ENCODE measurements around the gene ETV6.

ETV6 gene

GRCh38 chr12:11821386-11822080 lies 172.1 kb downstream of the ETV6 start:
- DNase-seq (ENCODE audit: low spot score), result no peak
- no peak for TF ChIP-seq CTCF (IDR thresholded peaks at IDR 0.05; ENCODE audit: extremely low read depth, insufficient read depth, missing control alignments)
- in situ Hi-C loops (cut with MboI; ENCODE audit: low pct_unique_long_range_greater_than_20kb, low sequenced_read_pairs, unreplicated experiment), result no loop called here

- in situ Hi-C loops (cut with MboI; ENCODE audit: low pct_unique_long_range_greater_than_20kb, low sequenced_read_pairs, unreplicated experiment), result no loop called here
- no peak for TF ChIP-seq CTCF (IDR thresholded peaks at IDR 0.05; ENCODE audit: extremely low read depth, insufficient read depth, missing control alignments)
- DNase-seq (ENCODE audit: low spot score), result no peak
Observed at GRCh38 chr12:11822081-11822834, 172.8 kb downstream of the ETV6 start.

GRCh38 chr12:11823043-11823442 lies 173.6 kb downstream of the ETV6 start:
- no peak for TF ChIP-seq CTCF (IDR thresholded peaks at IDR 0.05; ENCODE audit: extremely low read depth, insufficient read depth, missing control alignments)
- DNase-seq (ENCODE audit: low spot score), result no peak
- in situ Hi-C loops (cut with MboI; ENCODE audit: low pct_unique_long_range_greater_than_20kb, low sequenced_read_pairs, unreplicated experiment), result no loop called here

- no peak for TF ChIP-seq CTCF (IDR thresholded peaks at IDR 0.05; ENCODE audit: extremely low read depth, insufficient read depth, missing control alignments)
- no peak for DNase-seq (ENCODE audit: low spot score)
- in situ Hi-C loops (cut with MboI; ENCODE audit: low pct_unique_long_range_greater_than_20kb, low sequenced_read_pairs, unreplicated experiment), result no loop called here
Observed at GRCh38 chr12:11823593-11823992, 174.1 kb downstream of the ETV6 start.

GRCh38 chr12:11824069-11824468 lies 174.6 kb downstream of the ETV6 start:
- no peak for TF ChIP-seq CTCF (IDR thresholded peaks at IDR 0.05; ENCODE audit: extremely low read depth, insufficient read depth, missing control alignments)
- in situ Hi-C loops (cut with MboI; ENCODE audit: low pct_unique_long_range_greater_than_20kb, low sequenced_read_pairs, unreplicated experiment), result no loop called here
- DNase-seq (ENCODE audit: low spot score), result no peak

- TF ChIP-seq CTCF (IDR thresholded peaks at IDR 0.05; ENCODE audit: extremely low read depth, insufficient read depth, missing control alignments), result no peak
- in situ Hi-C loops (cut with MboI; ENCODE audit: low pct_unique_long_range_greater_than_20kb, low sequenced_read_pairs, unreplicated experiment), result no loop called here
- no peak for DNase-seq (ENCODE audit: low spot score)
Observed at GRCh38 chr12:11824736-11825135, 175.3 kb downstream of the ETV6 start.
